HG03520 (cell line): ENCODE results near the gene IRAK1.

Source experiments
- ATAC-seq: cut with Tn5 transposase; IDR thresholded peaks from one replicate; pipeline ENCODE4 v1.9.1; 2021; ENCODE audit warnings: mild to moderate bottlenecking, moderate library complexity; ENCODE audit not compliant: unreplicated experiment

IRAK1 gene

DNA sequence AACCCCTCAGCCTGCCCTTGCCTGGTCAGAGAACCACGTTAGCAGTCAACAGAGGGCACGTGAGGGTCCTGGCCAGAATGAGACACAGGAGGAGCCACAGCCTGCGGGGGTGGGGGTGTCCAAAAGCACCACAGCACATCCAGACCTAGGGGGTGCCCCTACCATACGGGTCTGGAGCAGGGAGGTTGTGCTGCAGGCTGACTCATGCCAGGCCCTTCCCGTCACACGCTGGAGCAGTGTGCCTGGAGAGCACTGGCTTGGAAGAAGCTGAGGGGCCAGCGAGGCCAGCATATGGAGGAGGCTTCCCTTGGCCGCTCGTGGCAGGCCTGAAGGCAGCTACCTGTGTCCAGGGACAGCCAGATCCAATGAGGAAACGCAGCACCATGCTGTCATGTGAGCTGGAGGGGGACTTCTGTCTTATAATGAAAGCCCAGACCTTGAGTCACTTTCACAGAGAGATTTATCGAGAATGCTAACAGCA, 1.5 kb upstream of the IRAK1 start:
- ATAC-seq = no peak

DNA sequence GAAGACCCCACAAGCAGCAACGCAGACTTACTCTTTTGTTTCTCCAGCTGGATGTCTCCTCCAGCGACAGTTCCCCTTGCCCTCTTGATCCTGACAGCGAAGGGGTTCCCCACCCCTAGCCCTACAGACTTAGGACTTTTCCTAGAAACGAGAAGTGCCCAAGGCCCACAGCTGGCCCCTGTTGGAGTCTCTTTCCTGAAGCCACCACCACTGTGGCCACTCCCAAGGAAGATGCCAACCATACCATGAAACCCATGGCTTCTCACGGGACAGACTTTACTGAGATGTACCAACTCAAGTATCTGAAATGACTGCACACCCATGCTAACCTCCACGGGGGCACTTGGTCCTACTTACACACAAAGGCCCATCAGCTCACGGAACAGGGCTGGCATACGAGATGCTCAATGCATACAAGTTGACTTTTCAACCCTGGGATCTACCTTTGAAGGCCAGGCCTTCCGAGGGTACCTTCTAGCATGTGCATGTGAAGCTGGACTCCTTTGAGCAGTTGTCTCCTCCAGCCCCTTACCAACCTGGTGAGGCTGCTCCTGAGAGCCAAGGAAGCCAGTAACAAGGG, 924 bp upstream of the IRAK1 start:
- no peak for ATAC-seq

DNA sequence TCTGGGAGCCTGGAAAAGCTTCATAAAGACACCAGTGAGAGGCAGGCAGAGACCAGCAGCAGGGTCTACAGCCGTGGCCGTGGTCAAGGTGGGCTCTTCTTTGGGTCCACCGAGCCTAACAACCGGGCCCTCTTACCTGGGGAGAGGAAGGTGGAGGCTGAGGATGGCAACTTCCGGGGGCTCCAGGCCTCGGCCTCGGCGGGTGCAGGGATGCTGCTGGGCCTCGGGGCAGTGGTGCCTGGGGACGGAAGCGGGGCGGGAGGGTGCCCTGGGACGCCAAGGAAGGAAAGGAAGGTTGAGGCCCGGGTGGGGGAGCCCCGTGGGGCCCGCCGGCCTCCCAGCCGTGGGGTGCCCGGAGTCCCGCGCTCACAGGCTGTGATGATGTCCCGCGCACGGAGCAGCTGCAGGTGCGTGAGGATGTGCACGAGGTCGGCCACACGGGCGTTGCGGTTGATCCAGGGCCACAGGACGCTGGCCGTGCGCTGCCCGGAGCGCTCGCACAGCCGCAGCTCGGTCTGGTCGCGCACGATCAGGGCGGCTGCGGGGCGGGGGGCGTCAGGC, 561 bp downstream of the IRAK1 start:
- ATAC-seq = no peak

DNA sequence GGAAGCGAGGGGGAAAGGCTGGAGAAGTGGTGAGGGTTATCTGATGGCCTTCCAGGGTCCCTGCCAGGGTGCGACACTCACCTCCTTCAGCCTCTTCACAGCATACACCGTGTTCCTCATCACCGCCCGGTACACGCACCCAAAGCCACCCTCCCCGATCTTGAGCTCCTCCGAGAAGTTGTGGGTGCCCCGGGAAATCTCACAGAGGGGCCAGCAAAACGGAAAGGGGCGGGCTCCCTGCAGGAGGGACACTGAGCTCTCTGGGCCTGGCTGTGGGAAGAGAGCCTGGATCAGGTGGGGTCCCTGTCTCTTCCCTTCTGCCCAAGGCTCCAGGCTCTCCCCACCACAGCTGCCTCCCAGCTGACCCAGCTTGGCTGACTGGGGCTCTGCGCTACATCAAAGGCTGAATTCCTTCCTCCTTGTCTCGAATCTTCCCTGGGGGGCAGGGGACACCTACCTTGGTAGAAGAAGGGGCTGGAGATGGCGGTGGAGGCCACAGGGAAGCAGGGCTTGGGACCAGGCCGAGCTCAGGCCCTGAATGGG, 1.1 kb downstream of the IRAK1 start:
- ATAC-seq = no peak

DNA sequence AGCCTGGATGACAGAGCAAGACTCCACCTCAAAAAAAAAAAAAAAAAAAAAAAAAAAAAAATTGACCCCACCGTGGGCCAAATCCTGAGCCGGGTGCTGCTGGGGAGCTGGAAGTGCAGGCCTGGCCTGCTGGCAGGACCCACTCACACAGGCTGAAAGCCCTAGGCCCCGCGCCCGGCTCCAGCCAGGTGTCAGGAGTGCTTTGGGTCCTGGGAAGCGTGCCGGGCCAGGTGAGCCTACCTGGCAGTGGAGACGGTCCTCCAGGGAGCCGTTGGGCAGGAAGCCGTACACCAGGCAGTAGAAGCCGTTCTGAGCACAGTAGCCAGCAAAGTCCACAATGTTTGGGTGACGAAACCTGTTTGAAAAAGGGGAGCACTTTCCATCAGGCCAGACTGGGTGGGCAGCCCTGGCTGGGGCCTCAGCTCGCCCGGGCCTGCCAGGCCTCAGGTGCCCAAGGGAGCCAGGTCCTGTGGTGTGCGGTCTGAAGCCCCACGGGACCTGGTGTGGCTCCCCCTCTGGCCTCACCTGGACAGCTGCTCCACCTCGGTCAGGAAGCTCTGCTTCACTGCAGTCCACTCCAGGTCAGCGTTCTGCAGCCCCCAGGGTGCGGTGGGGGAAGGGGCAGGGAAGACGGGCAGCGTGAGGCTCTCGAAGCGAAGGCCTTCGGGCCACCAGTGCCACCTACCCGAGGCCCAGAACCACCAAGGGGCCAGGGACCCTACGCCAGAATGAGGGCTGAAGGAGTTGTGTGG, 1.8 kb downstream of the IRAK1 start:
- no peak for ATAC-seq

DNA sequence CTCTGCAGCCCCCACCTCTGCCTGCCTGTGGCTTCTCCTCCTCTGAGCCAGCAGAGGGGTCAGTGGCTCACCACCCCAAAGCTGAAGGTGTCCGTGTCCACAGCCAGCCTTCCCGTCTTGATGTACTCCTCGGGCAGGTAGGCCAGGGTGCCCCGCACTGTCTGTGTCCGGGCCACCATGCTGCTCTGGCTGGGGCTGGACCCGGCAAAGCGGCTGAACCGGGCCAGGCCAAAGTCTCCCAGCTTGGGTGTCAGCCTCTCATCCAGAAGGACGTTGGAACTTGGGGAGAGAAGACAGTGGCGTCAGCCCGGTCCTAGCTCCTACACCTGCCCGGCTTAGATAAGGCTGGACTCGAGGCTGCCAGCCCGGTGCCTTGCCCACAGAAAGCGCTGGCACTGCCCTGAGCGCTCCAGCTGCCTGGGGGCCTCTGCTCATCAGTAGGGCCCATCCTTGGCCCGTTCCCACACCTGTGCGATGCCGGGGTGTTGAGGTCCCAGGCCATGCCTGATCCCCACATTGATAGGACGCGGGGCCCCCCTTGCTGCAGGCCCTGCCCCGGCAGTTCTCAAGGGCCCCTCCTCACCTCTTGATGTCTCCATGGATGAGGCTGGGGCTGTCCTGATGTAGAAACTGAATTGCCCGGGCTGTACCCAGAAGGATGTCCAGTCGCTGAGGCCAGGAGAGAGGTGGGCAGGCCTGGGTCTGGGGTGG, 3.2 kb downstream of the IRAK1 start:
- ATAC-seq = no peak

DNA sequence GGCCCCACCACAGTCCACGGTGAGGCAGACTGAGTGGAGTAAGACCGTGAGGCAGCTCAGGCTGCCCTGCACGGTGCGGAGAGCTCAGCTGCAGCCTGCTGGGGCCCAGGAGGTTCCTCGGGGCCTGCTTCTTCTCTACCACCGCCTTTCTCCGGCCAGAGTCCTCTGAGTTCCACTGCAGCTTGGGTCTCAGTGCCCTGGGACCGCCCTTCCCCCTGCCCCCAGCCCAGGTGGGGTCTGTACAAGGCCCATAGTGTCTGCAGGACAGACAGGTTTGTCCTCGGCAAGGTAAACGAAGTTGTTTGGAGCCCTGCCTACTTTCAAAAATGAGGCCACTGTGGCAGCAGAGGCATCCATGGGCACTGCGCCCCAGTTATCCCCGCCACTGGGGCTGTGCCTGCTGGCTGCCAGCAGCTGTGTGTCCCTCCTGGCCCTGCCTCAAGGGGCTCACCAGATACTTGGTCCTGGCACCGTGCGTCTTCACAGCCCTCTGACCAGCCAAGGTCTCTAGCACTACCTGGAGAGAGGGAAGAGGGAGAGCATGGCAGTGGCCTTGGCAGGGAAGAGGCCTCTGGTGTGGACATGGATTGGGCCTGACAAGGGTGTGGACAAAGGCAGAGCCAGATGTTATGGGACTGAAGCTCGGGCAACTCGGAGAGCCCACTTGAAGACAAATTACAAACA, 4.0 kb downstream of the IRAK1 start:
- ATAC-seq = no peak

DNA sequence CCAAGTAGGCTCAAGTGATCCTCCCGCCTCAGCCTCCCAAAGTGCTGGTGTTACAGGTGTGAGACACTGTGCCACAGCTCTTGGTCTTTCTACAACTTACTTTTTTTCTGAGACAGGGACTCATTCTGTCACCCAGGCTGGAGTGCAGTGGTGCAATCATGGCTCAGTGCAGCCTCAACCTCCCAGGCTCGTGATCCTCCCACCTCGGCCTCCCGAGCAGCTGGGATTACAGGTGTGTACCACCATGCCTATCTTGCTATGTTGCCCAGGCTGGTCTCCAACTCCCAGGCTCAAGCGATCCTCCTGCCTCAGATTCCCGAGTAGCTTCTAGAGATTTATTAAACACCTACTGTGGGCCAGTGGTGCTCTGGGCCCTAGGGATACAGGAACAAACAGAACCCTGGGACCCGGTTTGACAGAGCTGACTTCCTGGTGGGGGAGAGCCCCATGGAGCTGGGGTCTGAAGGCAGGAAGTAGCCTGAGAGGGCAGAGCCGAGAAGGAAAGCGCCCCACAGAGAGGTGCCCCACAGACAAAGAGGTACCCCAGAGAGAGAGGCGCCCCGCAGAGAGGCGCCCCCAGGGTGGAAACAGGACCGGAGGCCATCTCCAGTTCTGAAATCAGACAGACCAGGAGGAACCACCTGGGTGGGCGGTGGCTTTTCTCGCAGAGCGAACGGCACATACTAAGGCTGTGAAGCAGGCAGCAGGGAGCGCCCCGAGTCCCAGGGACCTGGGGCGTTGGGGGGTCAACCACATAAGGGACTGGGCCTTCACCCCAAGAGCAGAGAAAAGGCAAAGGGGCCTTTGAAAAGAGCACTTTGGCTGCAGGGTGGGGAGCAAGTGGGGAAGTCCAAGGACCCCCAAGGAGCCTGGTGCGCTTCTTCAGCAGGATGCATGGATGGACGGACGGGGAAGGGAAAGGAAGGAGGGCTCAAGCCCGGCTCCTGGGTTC, 5.0 kb downstream of the IRAK1 start:
- ATAC-seq = no peak

DNA sequence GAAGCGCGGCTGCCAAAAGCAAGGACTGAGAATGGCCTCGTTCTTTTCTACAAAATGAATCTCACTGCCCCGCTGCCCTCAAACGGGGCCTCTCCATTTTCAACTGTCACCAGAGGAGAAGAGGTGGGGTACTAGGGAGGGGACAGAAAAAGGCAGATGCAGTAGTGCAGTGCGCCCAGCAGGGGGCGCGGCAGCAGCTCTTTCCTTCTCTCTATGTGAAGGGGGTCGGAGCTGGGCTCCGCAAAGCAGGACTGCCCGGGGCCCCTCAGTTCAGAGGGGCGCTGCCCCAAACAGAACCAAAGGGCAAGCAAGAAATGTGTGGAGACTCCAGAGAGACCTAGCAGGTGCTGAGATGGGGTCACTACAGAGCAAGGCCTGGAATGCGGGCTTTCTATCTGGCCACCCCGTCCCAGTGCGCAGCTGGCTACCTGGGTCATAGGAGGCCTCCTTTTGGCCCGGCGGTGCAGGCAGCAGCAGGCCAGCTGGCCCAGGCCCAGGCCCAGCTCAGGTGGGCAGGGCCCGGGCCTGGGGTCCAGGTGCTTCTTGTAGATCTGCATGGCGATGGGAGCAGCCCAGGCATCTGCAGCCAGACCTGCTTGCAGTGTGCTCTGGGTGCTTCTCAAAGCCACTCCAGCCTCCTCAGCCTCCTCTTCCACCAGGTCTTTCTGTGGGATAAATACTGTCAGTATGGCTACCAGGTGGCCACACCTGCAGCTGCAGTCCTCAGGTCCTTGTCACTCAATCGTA, 5.9 kb downstream of the IRAK1 start:
- peak; percentile 52 for ATAC-seq

DNA sequence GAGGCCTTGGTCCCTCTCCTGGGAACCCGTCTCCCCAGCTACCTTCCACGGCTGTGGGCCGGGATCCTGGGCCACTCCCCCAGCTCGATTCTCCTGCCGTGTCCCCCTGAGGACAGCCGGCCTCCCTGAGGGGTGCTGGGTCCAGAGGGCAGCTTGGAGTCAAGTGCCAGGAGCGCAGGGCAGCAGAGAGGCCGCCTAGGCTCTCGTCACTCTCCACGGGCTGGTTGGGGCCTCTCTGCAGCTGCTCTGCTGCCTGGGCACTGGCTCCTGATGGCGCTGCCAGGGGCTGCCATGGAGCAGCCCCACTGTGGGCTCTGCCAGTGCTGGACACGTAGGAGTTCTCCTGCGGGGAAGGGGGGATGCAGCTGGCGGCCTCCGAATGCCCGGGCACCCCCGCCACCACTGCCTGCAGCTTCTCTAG, 6.7 kb downstream of the IRAK1 start:
- ATAC-seq = no peak

DNA sequence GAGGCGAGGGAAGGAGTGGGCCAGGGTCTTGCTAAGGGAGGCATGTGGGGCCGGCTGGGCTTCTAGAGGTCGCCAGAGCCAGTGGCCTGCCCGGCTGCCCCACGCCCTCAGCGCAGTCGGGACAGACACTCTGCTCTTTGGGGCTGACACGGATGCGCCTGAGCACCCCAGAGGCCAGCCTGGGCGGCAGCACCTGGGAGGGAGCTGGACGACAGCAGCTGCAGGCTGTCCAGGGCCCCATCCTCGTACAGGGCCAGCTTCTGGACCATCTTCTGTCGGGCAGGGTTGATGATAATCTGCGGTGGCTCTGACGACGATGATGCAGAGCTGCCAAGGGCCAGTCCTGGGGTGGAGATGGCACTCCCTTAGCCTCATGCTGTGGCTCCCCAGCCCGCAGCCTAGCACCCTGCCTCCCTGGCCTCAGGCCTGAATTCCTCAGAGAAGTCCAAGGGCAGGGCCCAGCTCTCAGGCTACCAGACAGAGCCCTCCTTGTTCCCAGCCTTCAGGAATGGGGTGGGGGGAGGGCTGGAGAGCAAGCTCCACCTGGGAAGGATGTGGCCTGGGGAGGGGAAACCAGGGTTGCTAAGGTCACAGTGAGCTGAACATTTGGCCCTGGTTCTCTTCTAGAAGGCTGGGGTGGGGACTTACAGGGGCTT, 7.2 kb downstream of the IRAK1 start:
- ATAC-seq = no peak

DNA sequence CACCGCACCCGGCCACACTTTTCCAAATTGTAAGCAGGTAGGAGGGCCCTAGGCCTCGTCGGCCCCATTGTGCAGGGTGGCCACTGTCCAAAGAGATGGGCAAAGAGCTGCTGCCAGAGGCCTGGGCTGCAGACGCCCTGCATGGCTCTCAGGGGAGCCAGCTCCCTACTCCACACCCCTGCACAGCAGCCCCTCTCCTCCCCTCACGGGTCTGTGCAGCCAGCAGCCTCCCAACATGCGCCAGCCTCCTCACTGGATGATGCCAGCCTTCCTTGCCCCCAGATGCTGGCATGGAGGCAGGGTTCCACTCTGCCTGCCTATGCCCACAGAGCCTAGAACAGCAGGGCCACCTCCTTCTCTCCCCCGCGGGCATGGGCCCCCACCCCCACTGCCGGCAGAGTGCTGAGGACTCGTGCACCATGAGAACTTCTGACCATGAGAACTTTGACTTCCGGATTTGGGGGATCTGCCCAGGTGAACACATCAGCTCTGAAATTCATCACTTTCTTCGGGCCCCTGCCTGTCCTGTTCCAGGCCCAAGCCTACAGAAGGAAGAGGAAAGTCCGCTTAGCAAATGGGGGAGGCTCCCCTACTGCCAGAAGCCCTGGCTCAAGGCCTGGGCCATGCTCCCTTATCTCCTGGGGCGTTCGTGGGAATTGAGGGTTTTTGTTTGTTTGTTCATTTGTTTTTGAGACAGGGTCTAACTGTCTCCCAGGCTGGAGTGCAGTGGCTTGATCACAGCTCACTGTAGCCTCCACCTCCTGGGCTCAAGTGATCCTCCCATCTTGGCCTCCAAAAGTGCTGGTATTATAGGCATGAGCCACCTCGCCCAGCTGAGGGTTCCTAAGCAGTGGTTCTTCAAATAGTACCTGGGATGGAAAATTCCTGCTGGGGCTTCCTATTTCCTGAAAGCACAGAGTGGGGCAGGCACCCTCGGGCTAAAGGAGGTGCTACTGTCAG, 8.0 kb downstream of the IRAK1 start:
- ATAC-seq = no peak

DNA sequence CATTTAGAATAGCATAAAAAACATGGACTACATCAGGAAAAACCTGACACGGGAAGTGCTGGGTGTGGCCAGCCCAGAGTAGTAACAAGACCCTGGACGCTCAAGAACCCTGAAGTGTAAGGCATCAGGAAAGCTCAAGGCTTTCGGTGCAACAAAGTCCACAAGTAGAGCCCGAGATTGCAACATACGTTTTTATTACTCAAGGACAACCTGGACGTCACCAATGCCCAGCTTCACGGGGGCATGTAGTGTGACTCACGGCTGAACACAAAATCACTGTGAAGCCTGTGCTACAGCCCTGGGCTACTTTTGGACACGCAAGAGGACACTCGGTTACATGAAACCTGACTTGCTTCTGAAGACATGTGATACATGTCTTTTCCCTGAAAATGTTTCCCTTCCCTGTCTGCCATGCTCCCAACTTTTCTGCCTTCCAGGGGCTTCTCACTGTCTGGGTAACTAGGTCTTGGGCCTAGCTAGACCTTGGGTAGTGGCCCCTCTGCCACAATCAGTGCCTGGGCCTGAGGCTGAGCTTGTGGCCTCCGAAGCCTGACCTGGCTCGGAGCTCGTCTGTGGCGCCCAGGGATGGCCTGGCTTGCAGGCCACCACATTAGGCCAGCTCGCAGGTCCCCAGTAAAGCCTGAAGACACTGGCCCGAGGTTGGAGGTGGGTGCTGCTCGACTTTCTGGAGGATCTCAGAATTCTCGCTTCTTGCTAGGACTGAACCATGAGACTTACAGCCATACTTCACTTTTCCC, 9.2 kb downstream of the IRAK1 start:
- no peak for ATAC-seq

DNA sequence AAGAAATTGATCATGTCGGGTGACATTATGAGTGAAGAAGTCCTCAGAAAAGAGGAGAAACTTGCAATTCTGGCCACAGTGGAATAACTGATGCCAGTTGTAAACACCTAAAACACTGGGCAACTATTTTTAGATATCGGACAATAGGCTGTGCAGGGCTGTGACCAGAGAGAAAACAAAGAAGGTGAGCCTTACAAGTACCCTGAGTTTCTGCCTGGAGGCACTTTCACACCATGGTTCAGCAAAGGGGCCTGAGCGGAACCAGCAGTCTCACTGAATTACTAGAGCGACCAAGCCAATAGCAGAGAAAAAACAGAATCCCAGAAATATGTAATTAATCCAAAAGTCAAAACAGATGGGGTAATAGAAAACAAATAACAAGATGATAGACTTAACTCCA, 11.2 kb downstream of the IRAK1 start:
- no peak for ATAC-seq

DNA sequence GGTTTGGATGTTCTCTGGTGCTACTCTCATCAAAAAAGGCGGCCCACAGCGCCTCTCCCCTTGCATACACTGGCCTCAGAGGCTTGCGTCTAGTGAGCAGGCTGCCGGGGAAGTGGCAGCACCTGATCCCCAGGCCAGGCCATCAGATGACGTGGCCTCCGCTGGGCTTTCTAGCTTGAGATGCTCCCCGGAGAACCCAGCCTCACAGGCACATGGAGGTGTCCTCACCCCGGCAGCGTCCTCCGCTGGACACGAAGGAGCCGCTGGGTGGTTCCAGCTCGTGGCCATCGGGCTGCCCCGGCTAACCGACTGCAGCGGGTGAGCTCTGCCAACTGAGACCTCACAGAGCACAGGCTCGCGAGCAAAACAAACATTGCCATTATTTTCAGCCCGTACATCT, 12.8 kb downstream of the IRAK1 start:
- ATAC-seq = no peak

DNA sequence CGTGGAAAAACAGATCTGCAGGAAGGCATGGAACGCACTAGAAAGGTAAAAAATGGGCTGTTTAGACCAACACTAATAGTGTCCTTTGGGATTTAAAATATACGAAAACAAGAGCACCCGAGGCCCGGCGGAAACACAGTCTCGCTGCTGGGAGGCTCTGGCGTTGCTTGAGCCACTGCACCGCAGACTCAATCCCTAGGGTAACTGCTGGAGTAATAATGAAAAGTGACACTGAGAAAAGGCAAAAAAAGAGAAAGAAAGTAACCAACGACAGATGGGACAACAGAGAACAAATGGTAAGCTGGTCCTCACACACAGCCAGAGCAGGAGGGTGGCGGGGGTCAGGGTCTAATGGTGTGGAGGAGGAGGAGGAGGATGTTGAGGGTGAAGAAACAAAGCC, 15.4 kb downstream of the IRAK1 start:
- no peak for ATAC-seq
